Activated CD8-positive, alpha-beta T cell treated with anti-CD3 and anti-CD28 coated beads, Interleukin-2, amount 10 ng/mL, durations not matched to agents 7 days and 5 days (primary cell): ENCODE measurements around the gene CAPN15. TPM values are rescaled to one million over a fixed set of nuclear protein-coding genes. Genes with fewer than 3 reads are reported as not detected.
A peak's percentile ranks its signal among the peaks of the same experiment; 100 is the strongest.
"Not testable (repeated sequence)": the region's sequence is repeated elsewhere in the genome, so short reads cannot be mapped to it uniquely, and the experiment has no call there.

ENCODE experiments used
- ATAC-seq: fragments of 150-1000 bp; cut with Tn5 transposase; one replicate; pipeline ENCODE4 v1.10.0; 2021; ENCODE audit warnings: moderate library complexity
- CTCF ChIA-PET: fragments of 350-600 bp; sonication (Branson Sonifier 250); formaldehyde crosslinking; loops from one replicate; lab custom pipeline; 2021; ENCODE audit warnings: antibody characterized with exemption; lab: Charles Lee
- POLR2A ChIA-PET: fragments of 350-600 bp; sonication (Branson Sonifier 250); formaldehyde crosslinking; loops from one replicate; lab custom pipeline; 2021; ENCODE audit warnings: antibody characterized with exemption; lab: Charles Lee
- DNase-seq: peaks from one replicate; pipeline ENCODE4 v3.0.0-alpha.2; 2020
- H3K27ac Mint-ChIP-seq: one replicate; pipeline ENCODE4 v1.8.0; 2021; ENCODE audit warnings: mild to moderate bottlenecking, mixed read lengths
- H3K27me3 Mint-ChIP-seq: one replicate; pipeline ENCODE4 v1.8.0; 2021; ENCODE audit warnings: low read depth, mixed read lengths
- H3K36me3 Mint-ChIP-seq: one replicate; pipeline ENCODE4 v1.8.0; 2021; ENCODE audit warnings: low read depth, mixed read lengths
- H3K4me1 Mint-ChIP-seq: one replicate; pipeline ENCODE4 v1.8.0; 2021; ENCODE audit warnings: low read depth, mixed read lengths
- H3K4me3 Mint-ChIP-seq: one replicate; pipeline ENCODE4 v1.8.0; 2021; ENCODE audit warnings: mild to moderate bottlenecking, mixed read lengths
- H3K9me3 Mint-ChIP-seq: one replicate; pipeline ENCODE4 v1.8.0; 2022; ENCODE audit warnings: mixed read lengths; ENCODE audit not compliant: insufficient read depth
- microRNA-seq: library from miRNA; unstranded; fragments of <30 nt; microRNA quantifications from one replicate; pipeline ENCODE4 v1.2.0, GENCODE V29; 2022
- total RNA-seq, 2 experiments: library from RNA; stranded (reverse); gene quantifications; one replicate each; pipeline ENCODE4 v1.2.3, GENCODE V29; 2021

The CAPN15 gene
- total RNA-seq, 2 experiments from 2014 or later = 85.3 to 93.0 TPM

DNA sequence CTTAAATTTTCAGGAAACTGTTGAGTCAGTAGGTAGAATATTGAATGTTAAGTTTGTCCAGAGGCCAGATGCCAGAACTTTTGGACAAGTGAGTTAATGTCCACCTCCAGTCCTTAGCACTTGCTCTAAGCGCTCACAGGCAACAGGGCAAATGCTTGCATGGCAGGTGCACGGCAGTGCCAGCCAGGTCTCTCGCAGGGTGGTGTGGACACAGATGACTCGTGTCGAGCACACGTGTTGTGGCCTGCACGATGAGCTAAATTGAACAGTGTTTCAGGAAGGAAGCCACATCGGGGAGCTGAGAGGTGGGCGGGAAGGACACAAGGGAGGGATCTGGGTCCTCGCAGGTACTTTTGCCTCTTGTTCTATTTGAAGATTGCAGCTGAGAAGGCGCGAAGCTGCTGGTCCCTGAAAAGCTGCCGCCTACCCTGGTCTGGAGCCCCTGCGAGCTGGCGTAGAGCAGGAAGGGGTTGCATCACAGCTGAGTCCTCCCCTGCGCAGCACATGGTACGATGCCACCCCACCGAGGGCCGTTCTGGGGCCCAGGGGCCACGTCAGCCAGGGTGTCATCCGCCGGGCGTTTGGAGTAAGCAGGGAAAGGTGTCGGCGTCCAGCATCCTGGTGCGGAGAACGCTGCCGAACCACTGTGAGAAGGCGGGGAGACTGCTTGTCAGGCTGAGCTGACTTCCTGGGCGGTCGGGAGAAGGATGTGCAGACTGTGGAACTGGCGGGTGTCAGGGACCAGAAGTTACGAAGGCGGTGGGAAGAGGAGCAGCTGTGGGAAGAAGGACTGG, 68.6 kb downstream of the CAPN15 start:
- H3K9me3 Mint-ChIP-seq = no peaks in the 10 kb centered on the region
- DNase-seq (no peak), ATAC-seq (no peak)
- peaks cover 9% of the 10 kb centered on the region for H3K36me3 Mint-ChIP-seq
- peaks cover 21% of the 10 kb centered on the region for H3K4me1 Mint-ChIP-seq
- H3K27me3 Mint-ChIP-seq = no peaks in the 10 kb centered on the region
- no peak overlapping the region for H3K27ac Mint-ChIP-seq
- CTCF ChIA-PET = no interaction called here
- H3K4me3 Mint-ChIP-seq = no peak overlapping the region
- POLR2A ChIA-PET = no interaction called here

DNA sequence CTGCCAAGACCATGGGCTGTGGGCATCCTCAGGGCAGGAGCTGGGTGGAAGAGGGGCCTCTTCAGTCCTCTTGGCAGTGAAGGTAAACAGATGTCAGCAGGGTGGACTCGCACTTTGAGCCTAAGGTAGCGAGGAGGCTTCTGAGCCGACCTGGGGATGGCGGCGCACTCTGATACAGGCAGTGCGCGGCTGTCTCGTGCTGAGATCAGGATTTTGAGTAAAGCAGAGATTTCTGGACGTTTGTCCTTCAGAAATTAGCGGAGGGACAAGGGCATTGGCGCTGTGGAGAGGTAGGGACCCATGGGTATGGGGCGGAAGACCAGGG, 69.2 kb downstream of the CAPN15 start:
- ATAC-seq (no peak), DNase-seq (no peak)
- Mint-ChIP-seq H3K4me3 (no peak overlapping the region), H3K4me1 (peaks cover 18% of the 10 kb centered on the region), H3K27ac (no peak overlapping the region), H3K27me3 (no peaks in the 10 kb centered on the region), H3K9me3 (no peaks in the 10 kb centered on the region), H3K36me3 (peaks cover 9% of the 10 kb centered on the region)
- ChIA-PET POLR2A (no interaction called here), CTCF (no interaction called here)

DNA sequence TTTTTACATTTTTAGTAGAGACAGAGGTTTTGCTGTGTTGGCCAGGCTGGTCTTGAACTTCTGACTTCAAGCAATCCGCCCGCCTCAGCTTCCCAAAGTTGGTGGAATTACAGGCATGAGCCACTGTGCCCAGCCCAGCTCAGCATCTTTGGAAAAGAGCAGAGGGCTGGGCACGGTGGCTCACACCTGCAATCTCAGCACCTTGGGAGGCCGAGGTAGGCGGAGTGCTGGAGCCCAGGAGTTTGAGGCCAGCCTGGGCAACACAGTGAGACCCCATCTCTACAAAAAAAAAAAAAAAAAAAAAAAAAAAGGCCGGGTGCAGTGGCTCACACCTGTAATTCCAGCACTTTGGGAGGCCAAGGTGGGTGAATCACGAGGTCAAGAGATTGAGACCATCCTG, 70.1 kb downstream of the CAPN15 start:
- ATAC-seq, H3K27ac Mint-ChIP-seq, DNase-seq, POLR2A ChIA-PET, H3K27me3 Mint-ChIP-seq, H3K9me3 Mint-ChIP-seq, H3K36me3 Mint-ChIP-seq, H3K4me3 Mint-ChIP-seq: not testable (repeated sequence)
- CTCF ChIA-PET = interaction anchor here (1.8 kb wide), 1 partner anchor 19 kb away, joined by 6 read pairs; no protein-coding TSS in a partner anchor
- H3K4me1 Mint-ChIP-seq = peaks cover 10% of the 10 kb centered on the region

DNA sequence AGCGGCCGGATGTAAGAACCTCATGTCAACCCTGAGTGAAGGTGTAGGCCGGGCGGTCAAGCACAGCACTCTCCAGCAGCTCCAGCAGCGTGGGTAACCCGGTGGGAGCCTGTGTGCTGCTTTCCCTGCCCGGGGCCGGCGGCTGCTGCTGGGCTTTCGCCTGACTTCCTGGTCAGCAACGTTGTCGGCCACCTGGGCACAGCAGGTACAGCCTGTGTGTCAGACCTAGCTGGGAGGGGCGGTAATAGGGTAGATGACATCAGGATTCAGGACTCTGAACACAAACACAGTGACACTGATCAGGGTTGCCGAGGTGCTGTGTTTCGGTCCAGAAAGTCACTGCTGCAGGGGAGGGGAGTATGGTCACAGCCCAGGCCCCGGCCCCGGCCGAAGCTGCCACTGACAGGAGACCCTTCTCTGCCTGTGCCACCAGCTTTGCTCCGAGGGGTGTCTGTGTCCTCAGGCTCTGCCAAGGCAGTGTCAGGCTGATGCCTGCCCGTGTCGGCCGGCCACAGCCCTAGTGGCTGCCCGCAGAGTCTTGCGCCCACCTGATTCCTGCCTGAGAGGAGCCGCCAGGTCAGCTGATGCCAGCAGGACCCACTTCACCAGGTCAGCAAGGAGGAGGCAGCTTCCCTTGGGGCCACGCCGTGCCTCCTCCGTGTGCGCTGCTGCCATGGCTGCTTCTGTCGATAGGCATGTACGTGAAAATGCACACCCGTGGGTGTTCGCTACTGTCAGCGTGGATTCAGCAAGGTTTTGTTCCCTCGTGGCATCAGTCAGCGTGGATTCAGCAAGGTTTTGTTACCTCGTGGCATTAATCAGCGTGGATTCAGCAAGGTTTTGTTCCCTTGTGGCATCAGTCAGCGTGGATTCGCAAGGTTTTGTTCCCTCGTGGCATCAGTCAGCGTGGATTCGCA, 71.6 kb downstream of the CAPN15 start:
- H3K9me3 Mint-ChIP-seq = no peaks in the 10 kb centered on the region
- H3K27me3 Mint-ChIP-seq = no peaks in the 10 kb centered on the region
- peaks cover 9% of the 10 kb centered on the region for H3K36me3 Mint-ChIP-seq
- no peak overlapping the region for H3K27ac Mint-ChIP-seq
- no peak for ATAC-seq
- H3K4me3 Mint-ChIP-seq = no peak overlapping the region
- peaks cover 2% of the 10 kb centered on the region for H3K4me1 Mint-ChIP-seq
- DNase-seq = no peak
- POLR2A ChIA-PET = no interaction called here
- CTCF ChIA-PET = interaction anchor here (1.8 kb wide), 1 partner anchor 20 kb away, joined by 6 read pairs; no protein-coding TSS in a partner anchor

DNA sequence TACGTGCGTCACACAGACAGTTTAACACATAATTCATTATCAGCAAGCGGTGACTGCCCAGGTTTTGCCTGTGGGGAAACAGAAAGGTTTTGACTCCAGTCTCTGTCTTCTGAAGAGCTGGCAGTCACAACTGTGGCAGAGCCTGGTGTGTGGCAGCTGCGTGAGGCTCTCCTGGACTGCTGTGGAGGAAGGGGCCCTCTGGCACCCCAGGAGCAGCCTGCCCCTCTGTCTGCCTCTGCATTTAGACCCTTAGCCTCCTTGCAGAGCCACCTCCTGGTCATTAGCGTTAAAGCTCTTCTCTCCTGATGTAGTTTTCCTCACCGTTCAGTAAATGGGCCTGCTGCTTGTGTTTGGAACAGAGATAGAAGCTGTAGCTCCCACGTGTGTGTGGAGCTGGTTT, 73.3 kb downstream of the CAPN15 start:
- Mint-ChIP-seq H3K4me1 (peaks cover 2% of the 10 kb centered on the region), H3K27ac (no peak overlapping the region), H3K27me3 (no peaks in the 10 kb centered on the region), H3K4me3 (no peak overlapping the region), H3K9me3 (no peaks in the 10 kb centered on the region), H3K36me3 (peaks cover 11% of the 10 kb centered on the region)
- ChIA-PET POLR2A (interaction anchor here (0.6 kb wide), 1 partner anchor 47 kb away, joined by 3 read pairs; no protein-coding TSS in a partner anchor), CTCF (interaction anchor here (0.9 to 2.0 kb wide), 4 partner anchors 9 to 218 kb away, joined by 3 to 5 read pairs (median 3); partner anchors contain the start of gene METTL26)
- ATAC-seq = no peak
- DNase-seq = no peak

DNA sequence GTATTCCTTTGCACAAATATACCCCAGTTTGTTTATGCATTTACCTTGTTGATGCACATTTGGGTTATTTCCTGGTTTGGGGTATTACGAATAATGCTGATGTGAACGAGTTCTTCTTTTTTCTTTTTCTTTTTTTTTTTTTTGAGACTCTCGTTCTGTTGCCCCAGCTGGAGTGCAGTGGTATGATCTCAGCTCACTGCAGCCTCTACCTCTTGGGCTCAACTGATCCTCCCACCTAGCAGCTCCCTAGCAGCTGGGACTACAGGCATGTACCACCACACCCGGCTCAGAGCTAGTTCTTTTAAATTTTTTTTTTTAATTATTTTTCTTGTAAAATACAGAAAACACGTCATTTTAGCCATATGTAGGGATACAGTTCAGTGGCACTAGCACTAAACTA, 76.4 kb downstream of the CAPN15 start:
- DNase-seq (no peak), ATAC-seq (no peak)
- no peak overlapping the region for H3K27ac Mint-ChIP-seq
- H3K27me3 Mint-ChIP-seq = no peaks in the 10 kb centered on the region
- peaks cover 4% of the 10 kb centered on the region for H3K36me3 Mint-ChIP-seq
- H3K4me1 Mint-ChIP-seq = peaks cover 2% of the 10 kb centered on the region
- POLR2A ChIA-PET = no interaction called here
- no peaks in the 10 kb centered on the region for H3K9me3 Mint-ChIP-seq
- CTCF ChIA-PET = no interaction called here
- no peak overlapping the region for H3K4me3 Mint-ChIP-seq

Small RNA genes within 50 kb of the gene (microRNA-seq; reads per million reads assigned to microRNA genes)
- gene MIR3176 (68.3 reads per million, percentile 55 among the genes with 10 or more reads in this experiment), gene MIR5587 (not detected)

Other genes with a start within 250 kb of the CAPN15 start
- gene ARHGDIG, start 247.1 kb upstream of the CAPN15 start, total RNA-seq = not detected
- not detected for gene PDIA2, start 244.5 kb upstream of the CAPN15 start, total RNA-seq
- gene AXIN1, start 175.0 kb upstream of the CAPN15 start, total RNA-seq = 10 to 100 TPM; 25.1 to 26.1 TPM
- 10 to 100 TPM; 95.3 to 95.8 TPM for gene MRPL28, start 157.2 kb upstream of the CAPN15 start, total RNA-seq
- 10 to 100 TPM; 80.6 to 85.8 TPM for gene PGAP6, start 145.7 kb upstream of the CAPN15 start, total RNA-seq
- gene NME4, start 130.5 kb upstream of the CAPN15 start, total RNA-seq = 1 to 10 TPM; 5.2 to 6.8 TPM
- 1 to 10 TPM; 4.7 to 6.3 TPM for gene DECR2, start 125.8 kb upstream of the CAPN15 start, total RNA-seq
- 10 to 100 TPM; 20.7 to 23.4 TPM for gene RAB11FIP3, start 102.1 kb upstream of the CAPN15 start, total RNA-seq
- gene PRR35, start 32.7 kb downstream of the CAPN15 start, total RNA-seq = not detected
- 1 to 10 TPM; 1.6 TPM for gene NHLRC4, start 39.3 kb downstream of the CAPN15 start, total RNA-seq
- gene PIGQ, start 42.3 kb downstream of the CAPN15 start, total RNA-seq = 10 to 100 TPM; 41.2 to 43.0 TPM
- gene RAB40C, start 62.4 kb downstream of the CAPN15 start, total RNA-seq = 10 to 100 TPM; 13.1 to 15.0 TPM
- under 1 TPM; 0.47 to 0.68 TPM for gene WFIKKN1, start 103.3 kb downstream of the CAPN15 start, total RNA-seq
- 10 to 100 TPM; 89.0 to 94.0 TPM for gene METTL26, start 108.6 kb downstream of the CAPN15 start, total RNA-seq
- gene MCRIP2, start 114.1 kb downstream of the CAPN15 start, total RNA-seq = 10 to 100 TPM; 40.6 to 40.9 TPM
- gene WDR90, start 121.7 kb downstream of the CAPN15 start, total RNA-seq = 100 to 1,000 TPM in 1 of 2 experiments, 10 to 100 TPM in 1; 96.8 to 106 TPM
- 100 to 1,000 TPM; 135 to 139 TPM for gene RHOT2, start 140.4 kb downstream of the CAPN15 start, total RNA-seq
- gene RHBDL1, start 148.0 kb downstream of the CAPN15 start, total RNA-seq = 1 to 10 TPM; 1.4 to 1.9 TPM
- gene STUB1, start 152.7 kb downstream of the CAPN15 start, total RNA-seq = 10 to 100 TPM; 80.4 to 86.4 TPM
- 10 to 100 TPM; 36.1 to 39.0 TPM for gene JMJD8, start 156.6 kb downstream of the CAPN15 start, total RNA-seq
- gene WDR24, start 162.7 kb downstream of the CAPN15 start, total RNA-seq = 10 to 100 TPM; 16.9 to 19.4 TPM
- 1 to 10 TPM; 5.9 to 7.3 TPM for gene FBXL16, start 178.1 kb downstream of the CAPN15 start, total RNA-seq
- gene METRN, start 187.4 kb downstream of the CAPN15 start, total RNA-seq = 10 to 100 TPM in 1 of 2 experiments, 1 to 10 TPM in 1; 8.1 to 10.6 TPM
- gene ANTKMT, start 193.4 kb downstream of the CAPN15 start, total RNA-seq = 10 to 100 TPM; 12.3 to 14.2 TPM
- 1 to 10 TPM; 3.9 TPM for gene CCDC78, start 198.7 kb downstream of the CAPN15 start, total RNA-seq
- gene HAGHL, start 199.4 kb downstream of the CAPN15 start, total RNA-seq = 10 to 100 TPM in 1 of 2 experiments, 1 to 10 TPM in 1; 8.4 to 11.2 TPM
- 10 to 100 TPM; 24.9 to 32.4 TPM for gene CIAO3, start 213.3 kb downstream of the CAPN15 start, total RNA-seq
- not detected for gene MSLN, start 233.0 kb downstream of the CAPN15 start, total RNA-seq